Left ventricle myocardium inferior (tissue), 1 donor: ENCODE data around the gene NOTUM. TPM values are rescaled to one million over a fixed set of nuclear protein-coding genes. Genes with fewer than 3 reads are reported as not detected.

ENCODE experiments used
- DNase-seq: peaks from one replicate; pipeline ENCODE4 v3.0.0-alpha.2; 2020
- H3K27ac ChIP-seq: fragments of 200-600 bp; replicated peaks from 2 replicates; pipeline ENCODE4 v1.8.0; 2021
- H3K27me3 ChIP-seq: fragments of 200-600 bp; 2 replicates; pipeline ENCODE4 v1.8.0; 2021; ENCODE audit warnings: low read depth
- H3K36me3 ChIP-seq: fragments of 200-600 bp; 2 replicates; pipeline ENCODE4 v1.8.0; 2021
- H3K4me1 ChIP-seq: fragments of 200-600 bp; 2 replicates; pipeline ENCODE4 v1.8.0; 2021
- H3K4me3 ChIP-seq: fragments of 200-600 bp; 2 replicates; pipeline ENCODE4 v1.8.0; 2021; ENCODE audit warnings: mild to moderate bottlenecking, moderate library complexity
- H3K9me3 ChIP-seq: fragments of 200-600 bp; replicated peaks from 2 replicates; pipeline ENCODE4 v1.8.0; 2021
- intact Hi-C: fragments of 100-400 bp; cut with micrococcal nuclease; formaldehyde crosslinking; loops from one replicate; pipeline ENCODE4 v1.11.0; 2022
- total RNA-seq: library from RNA; stranded (reverse); fragmentation: NEBNext Ultra II Directional; extraction: Animal tissue kit (Norgen Biotek cat#: 25700); gene quantifications from one replicate; pipeline ENCODE4 v1.2.1, GENCODE V29; 2021
- TF ChIP-seq, protein P1 (sequence below): fragments of 200-600 bp; IDR thresholded peaks from 2 replicates; pipeline ENCODE4 v1.8.0; 2021; ENCODE audit warnings: antibody characterized with exemption, mild to moderate bottlenecking, borderline replicate concordance
- donor health status: DM: no; HTN: yes; CAD: no; lungs with severe emphysema.

NOTUM gene
- total RNA-seq, 1 donor from 2014 or later: not detected

DNA sequence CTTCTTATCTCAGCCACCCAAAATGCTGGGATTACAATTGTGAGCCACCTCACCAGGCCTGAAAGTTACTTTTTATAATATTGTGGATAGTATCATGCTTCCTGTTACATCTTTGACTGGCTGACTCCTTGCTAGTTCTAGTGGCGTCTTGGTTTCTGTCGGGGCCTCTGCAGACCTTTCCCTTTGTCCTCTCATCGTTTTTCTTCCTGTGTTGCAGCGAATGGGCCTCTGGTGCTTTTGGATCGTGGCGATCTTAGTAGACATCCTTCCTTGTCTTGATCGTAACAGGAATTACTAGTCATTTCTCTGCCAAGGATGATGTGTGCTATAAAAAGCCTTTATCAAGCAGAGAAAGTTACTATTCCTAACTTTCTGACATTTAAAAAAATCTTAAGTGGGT lies 37.2 kb upstream of the NOTUM start:
- TF ChIP-seq, protein P1, sequence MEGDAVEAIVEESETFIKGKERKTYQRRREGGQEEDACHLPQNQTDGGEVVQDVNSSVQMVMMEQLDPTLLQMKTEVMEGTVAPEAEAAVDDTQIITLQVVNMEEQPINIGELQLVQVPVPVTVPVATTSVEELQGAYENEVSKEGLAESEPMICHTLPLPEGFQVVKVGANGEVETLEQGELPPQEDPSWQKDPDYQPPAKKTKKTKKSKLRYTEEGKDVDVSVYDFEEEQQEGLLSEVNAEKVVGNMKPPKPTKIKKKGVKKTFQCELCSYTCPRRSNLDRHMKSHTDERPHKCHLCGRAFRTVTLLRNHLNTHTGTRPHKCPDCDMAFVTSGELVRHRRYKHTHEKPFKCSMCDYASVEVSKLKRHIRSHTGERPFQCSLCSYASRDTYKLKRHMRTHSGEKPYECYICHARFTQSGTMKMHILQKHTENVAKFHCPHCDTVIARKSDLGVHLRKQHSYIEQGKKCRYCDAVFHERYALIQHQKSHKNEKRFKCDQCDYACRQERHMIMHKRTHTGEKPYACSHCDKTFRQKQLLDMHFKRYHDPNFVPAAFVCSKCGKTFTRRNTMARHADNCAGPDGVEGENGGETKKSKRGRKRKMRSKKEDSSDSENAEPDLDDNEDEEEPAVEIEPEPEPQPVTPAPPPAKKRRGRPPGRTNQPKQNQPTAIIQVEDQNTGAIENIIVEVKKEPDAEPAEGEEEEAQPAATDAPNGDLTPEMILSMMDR: no peak
- Histone ChIP-seq H3K27me3 (no peaks in the 10 kb centered on the region), H3K4me3 (no peak overlapping the region), H3K4me1 (peaks cover 15% of the 10 kb centered on the region), H3K36me3 (peaks cover 15% of the 10 kb centered on the region), H3K27ac (no peak overlapping the region), H3K9me3 (no peaks in the 10 kb centered on the region)
- intact Hi-C loops: no loop called here
- no peak for DNase-seq

GRCh38 chr17:81996757-81997441 lies 35.9 kb upstream of the NOTUM start:
- TF ChIP-seq, protein P1: no peak
- peaks cover 15% of the 10 kb centered on the region for H3K36me3 ChIP-seq
- peaks cover 17% of the 10 kb centered on the region for H3K4me1 ChIP-seq
- intact Hi-C loops: no loop called here
- DNase-seq: no peak
- no peaks in the 10 kb centered on the region for H3K9me3 ChIP-seq
- H3K27me3 ChIP-seq: no peaks in the 10 kb centered on the region
- no peak overlapping the region for H3K4me3 ChIP-seq
- no peak overlapping the region for H3K27ac ChIP-seq

- peaks cover 23% of the 10 kb centered on the region for H3K4me1 ChIP-seq
- intact Hi-C loops: no loop called here
- peaks cover 15% of the 10 kb centered on the region for H3K36me3 ChIP-seq
- TF ChIP-seq, protein P1: no peak
- H3K27me3 ChIP-seq: no peaks in the 10 kb centered on the region
- H3K27ac ChIP-seq: no peak overlapping the region
- no peaks in the 10 kb centered on the region for H3K9me3 ChIP-seq
- DNase-seq: no peak
- H3K4me3 ChIP-seq: no peak overlapping the region
Observed at GRCh38 chr17:81996232-81996756, 35.3 kb upstream of the NOTUM start.

DNA sequence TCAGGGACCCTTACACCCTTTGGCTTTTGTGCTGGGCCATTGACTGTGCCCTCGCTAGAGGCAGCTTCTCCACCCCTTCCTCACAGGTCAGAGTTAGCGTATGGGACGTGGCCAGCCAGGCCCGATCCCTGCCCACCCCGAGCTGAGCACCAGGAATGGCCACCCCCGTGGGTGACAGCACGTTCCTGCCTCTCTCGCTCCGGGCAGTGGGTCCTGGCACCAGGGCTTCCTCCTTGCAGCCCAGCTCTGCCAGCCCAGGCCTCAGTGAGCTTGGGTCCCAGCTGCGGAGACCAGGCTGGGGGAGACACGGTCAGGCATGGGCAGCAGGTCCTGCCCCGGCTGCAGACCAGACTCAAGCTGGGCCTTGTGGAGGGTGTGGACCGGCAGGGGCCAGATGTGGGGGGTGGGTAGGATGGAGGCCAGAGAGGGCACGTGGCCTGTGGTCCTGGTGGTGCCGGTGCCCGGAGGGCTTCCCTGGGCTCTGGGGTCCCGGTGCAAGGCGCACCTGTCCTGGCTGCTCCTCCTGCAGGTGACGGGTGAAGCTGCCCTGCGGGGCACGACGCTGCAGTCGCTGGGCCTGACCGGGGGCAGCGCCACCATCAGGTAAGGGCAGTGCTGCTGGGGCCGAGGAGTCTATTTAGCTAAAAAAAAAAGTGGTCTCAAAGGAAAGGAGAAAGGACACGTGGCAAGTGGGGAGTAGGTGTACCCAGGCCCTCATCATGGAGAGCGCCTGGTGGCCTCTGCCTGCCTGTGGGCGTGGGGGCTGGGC lies 34.7 kb upstream of the NOTUM start:
- H3K36me3 ChIP-seq: peaks cover 15% of the 10 kb centered on the region
- no peak overlapping the region for H3K27ac ChIP-seq
- H3K27me3 ChIP-seq: no peaks in the 10 kb centered on the region
- no peaks in the 10 kb centered on the region for H3K9me3 ChIP-seq
- DNase-seq: no peak
- no peak overlapping the region for H3K4me3 ChIP-seq
- TF ChIP-seq, protein P1: no peak
- intact Hi-C loops: no loop called here
- H3K4me1 ChIP-seq: peaks cover 29% of the 10 kb centered on the region

DNA sequence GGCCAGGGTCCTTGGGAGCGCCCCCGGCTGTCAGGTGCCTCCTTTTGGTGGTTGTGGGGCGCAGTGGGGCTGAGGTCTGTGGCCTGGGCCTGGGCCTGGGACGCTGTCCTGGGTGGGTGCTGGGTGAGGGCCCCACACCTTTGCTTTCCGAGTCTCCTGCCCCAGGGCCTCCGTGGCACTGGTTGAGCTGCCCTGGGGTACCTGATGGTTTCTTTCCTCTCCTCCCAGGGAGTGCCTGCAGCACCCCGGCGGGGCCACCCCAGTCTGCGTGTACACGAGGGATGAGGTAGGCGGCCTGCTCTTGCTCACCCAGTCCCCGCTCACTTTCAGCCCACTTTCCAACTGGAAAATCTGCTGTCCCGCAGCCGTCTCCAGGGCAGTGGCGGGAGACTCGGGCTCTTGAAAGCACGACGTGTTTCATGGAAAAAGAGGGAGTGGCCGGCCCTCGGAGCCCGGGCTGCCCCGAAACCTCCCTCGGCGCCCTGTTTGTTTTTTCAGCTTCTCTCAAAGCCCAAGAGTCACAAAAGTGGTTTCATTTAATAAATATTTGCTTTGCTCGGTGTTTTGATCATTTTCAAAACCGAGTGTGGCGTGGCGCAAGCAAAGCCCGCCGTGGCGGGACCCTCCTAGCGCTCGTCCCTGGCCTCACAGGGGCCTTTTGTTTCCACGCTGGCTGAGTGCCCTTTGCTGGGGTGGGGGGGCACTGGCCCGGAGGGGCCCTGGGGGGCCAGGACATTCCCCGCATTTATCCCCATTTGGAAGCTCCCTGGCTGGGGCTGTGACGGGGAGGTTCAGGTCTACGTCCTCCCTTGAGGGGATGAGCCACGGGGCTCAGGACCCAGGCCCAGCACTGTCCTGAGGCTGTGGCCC lies 33.8 kb upstream of the NOTUM start:
- peaks cover 31% of the 10 kb centered on the region for H3K4me1 ChIP-seq
- no peaks in the 10 kb centered on the region for H3K27me3 ChIP-seq
- H3K27ac ChIP-seq: no peak overlapping the region
- DNase-seq: no peak
- peaks cover 15% of the 10 kb centered on the region for H3K36me3 ChIP-seq
- no peak overlapping the region for H3K4me3 ChIP-seq
- H3K9me3 ChIP-seq: no peaks in the 10 kb centered on the region
- intact Hi-C loops: no loop called here
- TF ChIP-seq, protein P1: no peak
